Measurements from ENCODE around the gene TCF12.

Gene TCF12

DNA sequence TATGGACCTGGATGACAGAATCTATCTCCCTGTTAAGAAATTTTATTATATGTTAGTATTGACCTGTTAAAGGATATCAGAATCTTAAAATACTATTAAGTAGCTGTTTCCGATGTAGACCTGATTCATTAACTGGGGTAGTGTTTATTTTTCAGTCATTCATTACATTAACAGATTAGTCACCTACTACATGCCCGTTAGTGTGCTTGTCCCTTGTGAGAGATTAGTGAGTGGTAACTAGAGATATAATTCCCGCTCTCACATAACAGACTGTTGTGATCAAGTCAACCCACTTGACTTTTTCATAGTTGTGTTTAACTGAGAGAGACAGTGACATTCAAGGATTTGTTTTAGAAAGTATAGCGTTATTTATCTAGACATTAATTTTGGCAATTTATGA is 166.8 kb downstream of the TCF12 start:
- H3K9me3 ChIP-seq (ENCODE audit: insufficient read depth, low read length): no peaks in the 10 kb centered on the region
- H3K4me1 ChIP-seq (ENCODE audit: insufficient read depth, insufficient read length): no peaks in the 10 kb centered on the region
- no peak for DNase-seq (ENCODE audit: low read depth, low spot score)
- H3K9ac ChIP-seq (ENCODE audit: insufficient read length, low read depth): no peak overlapping the region
- H3K36me3 ChIP-seq (ENCODE audit: insufficient read depth, insufficient read length, low read length): no peaks in the 10 kb centered on the region
- no peaks in the 10 kb centered on the region for H3K27me3 ChIP-seq (ENCODE audit: insufficient read depth, insufficient read length)
- TF ChIP-seq YY1 (IDR thresholded peaks at IDR 0.05; ENCODE audit: insufficient read depth, insufficient read length) (no peak), ZNF274 (IDR thresholded peaks at IDR 0.05; ENCODE audit: low read depth, low read length) (no peak), SUZ12 (IDR thresholded peaks at IDR 0.05; ENCODE audit: extremely low read depth, insufficient read depth, insufficient read length) (no peak)
- H3K4me3 ChIP-seq (ENCODE audit: insufficient read length, low read depth): no peak overlapping the region

DNA sequence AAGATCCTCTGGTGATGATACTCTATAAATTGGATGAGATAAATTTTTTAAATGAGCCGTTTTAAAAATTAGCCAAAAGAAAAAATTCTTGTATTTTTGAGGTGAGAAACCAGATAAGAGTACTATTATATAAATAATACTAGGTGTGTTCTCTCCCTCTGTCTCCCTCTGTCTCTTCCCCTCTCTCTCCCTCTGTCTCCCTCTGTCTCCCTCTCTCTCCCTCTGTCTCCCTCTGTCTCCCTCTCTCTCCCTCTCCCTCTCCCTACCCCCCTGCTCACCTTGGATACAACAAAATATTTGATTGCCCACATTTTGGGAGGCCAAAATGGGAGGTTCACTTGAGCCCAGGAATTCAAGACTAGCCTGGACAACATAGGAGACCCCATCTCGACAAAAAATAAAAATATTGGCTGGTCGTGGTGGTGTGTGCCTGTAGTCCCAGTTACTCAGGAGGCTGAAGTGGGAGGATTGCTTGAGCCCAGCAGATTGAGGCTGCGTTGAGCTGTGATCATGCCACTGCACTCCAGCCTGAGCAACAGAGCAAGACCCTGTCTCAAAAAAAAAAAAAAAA is 168.5 kb downstream of the TCF12 start:
- Histone ChIP-seq H3K4me1 (ENCODE audit: insufficient read depth, insufficient read length) (no peaks in the 10 kb centered on the region), H3K4me3 (ENCODE audit: insufficient read length, low read depth) (no peak overlapping the region), H3K27me3 (ENCODE audit: insufficient read depth, insufficient read length) (no peaks in the 10 kb centered on the region), H3K9ac (ENCODE audit: insufficient read length, low read depth) (no peak overlapping the region), H3K36me3 (ENCODE audit: insufficient read depth, insufficient read length, low read length) (peaks cover 4% of the 10 kb centered on the region), H3K9me3 (ENCODE audit: insufficient read depth, low read length) (no peaks in the 10 kb centered on the region)
- no peak for DNase-seq (ENCODE audit: low read depth, low spot score)
- TF ChIP-seq YY1 (IDR thresholded peaks at IDR 0.05; ENCODE audit: insufficient read depth, insufficient read length): no peak
- TF ChIP-seq ZNF274 (IDR thresholded peaks at IDR 0.05; ENCODE audit: low read depth, low read length): no peak
- no peak for TF ChIP-seq SUZ12 (IDR thresholded peaks at IDR 0.05; ENCODE audit: extremely low read depth, insufficient read depth, insufficient read length)

DNA sequence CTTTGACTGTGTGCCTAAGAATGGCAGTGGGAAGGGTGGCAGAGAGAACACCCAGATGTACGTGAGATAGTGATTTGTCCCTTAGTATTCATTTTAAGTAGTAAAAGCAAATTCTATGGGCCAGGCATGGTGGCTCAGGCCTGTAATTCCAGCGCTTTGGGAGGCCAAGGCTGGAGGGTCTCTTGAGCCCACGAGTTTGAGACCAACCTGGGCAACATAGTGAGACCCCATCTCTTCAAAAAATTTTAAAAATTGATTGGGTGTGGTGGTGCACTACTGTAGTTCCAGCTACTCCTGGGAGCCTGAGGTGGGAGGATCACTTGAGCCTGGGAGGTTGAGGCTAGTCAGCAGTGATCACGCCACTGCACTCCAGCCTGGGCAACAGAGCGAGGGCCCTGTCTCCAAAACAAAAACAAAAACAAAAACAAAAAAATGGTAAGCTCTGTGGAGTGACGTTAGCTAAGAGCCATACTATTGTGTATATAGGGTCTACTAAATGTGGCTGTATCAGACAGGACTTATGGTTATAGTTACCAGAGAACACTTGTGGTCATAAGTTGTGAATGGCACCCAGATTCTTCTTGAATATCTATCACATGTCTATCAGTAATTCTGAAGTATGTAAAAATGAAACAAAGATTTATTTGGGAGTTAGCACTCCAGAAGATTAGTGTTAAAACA is 171.5 kb downstream of the TCF12 start:
- TF ChIP-seq ZNF274 (IDR thresholded peaks at IDR 0.05; ENCODE audit: low read depth, low read length): no peak
- TF ChIP-seq SUZ12 (IDR thresholded peaks at IDR 0.05; ENCODE audit: extremely low read depth, insufficient read depth, insufficient read length): no peak
- TF ChIP-seq YY1 (IDR thresholded peaks at IDR 0.05; ENCODE audit: insufficient read depth, insufficient read length): no peak
- Histone ChIP-seq H3K9ac (ENCODE audit: insufficient read length, low read depth) (no peak overlapping the region), H3K27me3 (ENCODE audit: insufficient read depth, insufficient read length) (no peaks in the 10 kb centered on the region), H3K4me1 (ENCODE audit: insufficient read depth, insufficient read length) (no peaks in the 10 kb centered on the region), H3K36me3 (ENCODE audit: insufficient read depth, insufficient read length, low read length) (peaks cover 6% of the 10 kb centered on the region), H3K9me3 (ENCODE audit: insufficient read depth, low read length) (no peaks in the 10 kb centered on the region), H3K4me3 (ENCODE audit: insufficient read length, low read depth) (no peak overlapping the region)
- DNase-seq (ENCODE audit: low read depth, low spot score): no peak

DNA sequence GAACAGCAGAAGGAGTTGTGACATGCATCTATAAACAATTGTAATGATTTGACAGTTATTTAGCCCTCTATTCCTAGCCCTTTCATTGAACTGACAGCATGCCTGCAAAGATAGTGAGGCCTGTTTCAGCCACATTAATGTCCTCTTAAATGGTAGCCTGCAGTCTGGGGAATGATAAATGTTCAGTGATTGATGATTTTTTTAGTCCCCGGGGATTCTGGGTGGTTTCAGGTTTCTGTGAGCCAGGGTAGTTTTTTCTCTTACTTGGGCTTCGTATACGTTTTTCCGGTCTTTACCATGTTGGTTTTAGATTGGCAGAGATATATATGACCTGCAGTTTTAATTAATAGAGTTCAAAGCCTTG is 172.0 kb downstream of the TCF12 start:
- no peaks in the 10 kb centered on the region for H3K9me3 ChIP-seq (ENCODE audit: insufficient read depth, low read length)
- no peak overlapping the region for H3K4me3 ChIP-seq (ENCODE audit: insufficient read length, low read depth)
- TF ChIP-seq SUZ12 (IDR thresholded peaks at IDR 0.05; ENCODE audit: extremely low read depth, insufficient read depth, insufficient read length): no peak
- no peak for TF ChIP-seq YY1 (IDR thresholded peaks at IDR 0.05; ENCODE audit: insufficient read depth, insufficient read length)
- TF ChIP-seq ZNF274 (IDR thresholded peaks at IDR 0.05; ENCODE audit: low read depth, low read length): no peak
- DNase-seq (ENCODE audit: low read depth, low spot score): no peak
- no peaks in the 10 kb centered on the region for H3K4me1 ChIP-seq (ENCODE audit: insufficient read depth, insufficient read length)
- no peaks in the 10 kb centered on the region for H3K27me3 ChIP-seq (ENCODE audit: insufficient read depth, insufficient read length)
- H3K9ac ChIP-seq (ENCODE audit: insufficient read length, low read depth): no peak overlapping the region
- H3K36me3 ChIP-seq (ENCODE audit: insufficient read depth, insufficient read length, low read length): peaks cover 6% of the 10 kb centered on the region

DNA sequence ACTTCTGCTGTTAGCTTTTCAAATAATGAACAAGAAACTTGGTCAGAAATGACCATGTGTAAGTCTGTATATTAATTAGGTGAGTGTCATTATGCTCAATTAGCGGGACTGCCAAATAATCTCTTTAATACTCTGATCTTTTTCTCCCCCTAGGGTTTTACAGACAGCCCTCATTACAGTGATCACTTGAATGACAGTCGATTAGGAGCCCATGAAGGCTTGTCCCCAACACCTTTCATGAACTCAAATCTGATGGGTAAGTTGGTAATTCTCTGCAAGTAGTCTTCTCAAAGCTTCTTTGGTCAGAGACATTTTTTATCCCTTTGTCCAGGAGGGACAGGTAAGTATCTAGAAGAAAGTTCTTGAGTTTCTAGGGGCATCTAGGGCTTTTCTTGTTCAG is 173.2 kb downstream of the TCF12 start:
- TF ChIP-seq SUZ12 (IDR thresholded peaks at IDR 0.05; ENCODE audit: extremely low read depth, insufficient read depth, insufficient read length) (no peak), YY1 (IDR thresholded peaks at IDR 0.05; ENCODE audit: insufficient read depth, insufficient read length) (no peak), ZNF274 (IDR thresholded peaks at IDR 0.05; ENCODE audit: low read depth, low read length) (no peak)
- H3K4me1 ChIP-seq (ENCODE audit: insufficient read depth, insufficient read length): no peaks in the 10 kb centered on the region

DNA sequence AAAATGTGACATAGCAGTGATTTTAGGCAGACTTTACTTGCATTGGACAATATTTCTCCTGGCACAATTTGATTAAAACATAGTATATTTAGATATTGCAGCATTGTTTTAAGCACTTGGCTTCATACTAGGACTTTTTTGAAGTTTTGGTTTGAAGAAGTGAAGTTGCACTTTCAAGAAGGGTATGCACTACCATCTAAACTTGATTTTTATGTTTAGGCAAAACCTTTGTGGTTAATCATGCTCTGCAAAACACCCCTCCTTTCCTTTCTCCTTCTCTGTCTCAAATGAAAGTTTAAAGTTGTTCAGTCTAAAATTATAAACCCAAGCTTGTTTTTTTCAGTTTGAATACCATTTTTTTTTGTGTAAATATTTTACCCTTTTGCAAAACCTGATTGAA is 173.8 kb downstream of the TCF12 start:
- no peak for TF ChIP-seq YY1 (IDR thresholded peaks at IDR 0.05; ENCODE audit: insufficient read depth, insufficient read length)
- TF ChIP-seq ZNF274 (IDR thresholded peaks at IDR 0.05; ENCODE audit: low read depth, low read length): no peak
- no peaks in the 10 kb centered on the region for H3K9me3 ChIP-seq (ENCODE audit: insufficient read depth, low read length)
- H3K27me3 ChIP-seq (ENCODE audit: insufficient read depth, insufficient read length): no peaks in the 10 kb centered on the region
- no peak overlapping the region for H3K9ac ChIP-seq (ENCODE audit: insufficient read length, low read depth)
- H3K4me1 ChIP-seq (ENCODE audit: insufficient read depth, insufficient read length): no peaks in the 10 kb centered on the region
- H3K36me3 ChIP-seq (ENCODE audit: insufficient read depth, insufficient read length, low read length): peaks cover 6% of the 10 kb centered on the region
- no peak overlapping the region for H3K4me3 ChIP-seq (ENCODE audit: insufficient read length, low read depth)
- no peak for DNase-seq (ENCODE audit: low read depth, low spot score)

More for the DNA sequence above, 173.2 kb downstream of the TCF12 start:
- no peaks in the 10 kb centered on the region for H3K27me3 ChIP-seq (ENCODE audit: insufficient read depth, insufficient read length)
- no peak for DNase-seq (ENCODE audit: low read depth, low spot score)
- no peak overlapping the region for H3K4me3 ChIP-seq (ENCODE audit: insufficient read length, low read depth)
- H3K9ac ChIP-seq (ENCODE audit: insufficient read length, low read depth): no peak overlapping the region
- H3K9me3 ChIP-seq (ENCODE audit: insufficient read depth, low read length): no peaks in the 10 kb centered on the region
- H3K36me3 ChIP-seq (ENCODE audit: insufficient read depth, insufficient read length, low read length): peaks cover 6% of the 10 kb centered on the region

DNA sequence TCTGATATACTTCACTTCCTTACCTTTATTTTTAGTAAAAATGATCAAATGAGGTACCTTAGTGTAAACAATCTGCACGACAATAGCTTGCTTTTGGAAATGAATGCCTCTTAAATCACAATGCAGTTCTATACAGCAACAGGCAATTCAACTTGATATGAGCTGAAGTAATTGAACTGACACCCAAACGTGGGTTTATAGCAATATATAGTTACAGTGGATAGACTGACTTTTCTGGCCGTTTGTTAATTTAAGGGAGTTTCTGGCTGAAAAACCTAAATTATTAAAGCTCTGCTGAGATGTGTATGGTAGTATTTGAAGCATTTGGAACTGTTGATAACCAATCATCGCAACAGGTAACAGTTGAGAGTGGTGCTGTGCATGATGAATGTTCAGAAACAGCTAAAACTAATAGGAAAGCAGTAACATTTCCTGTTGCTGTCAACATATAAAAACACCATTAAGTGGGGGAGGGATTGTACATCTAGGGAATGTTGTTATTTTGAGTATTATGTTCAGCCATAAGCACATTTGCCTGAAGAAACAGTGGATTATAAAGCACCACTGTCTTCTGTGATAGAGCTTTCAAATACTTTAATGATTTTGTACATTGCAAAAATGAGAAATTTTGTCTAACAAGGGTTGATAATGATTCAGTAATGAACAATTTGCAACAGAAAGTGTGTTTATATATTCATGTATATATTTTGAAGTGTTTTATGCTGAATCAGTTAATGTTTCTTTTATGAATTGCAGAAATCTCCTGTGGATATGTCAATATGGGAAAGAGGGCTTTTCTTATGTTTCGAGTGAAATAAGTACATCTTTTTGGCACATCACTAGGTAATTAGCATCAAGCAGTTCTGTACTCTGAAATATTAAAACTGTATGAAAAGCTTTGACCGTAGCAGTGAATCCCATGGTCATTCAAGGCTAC is 176.1 kb downstream of the TCF12 start:
- H3K9me3 ChIP-seq (ENCODE audit: insufficient read depth, low read length): no peaks in the 10 kb centered on the region

More for the DNA sequence above, 176.1 kb downstream of the TCF12 start:
- H3K4me3 ChIP-seq (ENCODE audit: insufficient read length, low read depth): no peak overlapping the region
- no peak for DNase-seq (ENCODE audit: low read depth, low spot score)
- TF ChIP-seq ZNF274 (IDR thresholded peaks at IDR 0.05; ENCODE audit: low read depth, low read length): no peak
- TF ChIP-seq YY1 (IDR thresholded peaks at IDR 0.05; ENCODE audit: insufficient read depth, insufficient read length): no peak
- TF ChIP-seq SUZ12 (IDR thresholded peaks at IDR 0.05; ENCODE audit: extremely low read depth, insufficient read depth, insufficient read length): no peak
- H3K27me3 ChIP-seq (ENCODE audit: insufficient read depth, insufficient read length): no peaks in the 10 kb centered on the region
- H3K9ac ChIP-seq (ENCODE audit: insufficient read length, low read depth): no peak overlapping the region
- H3K36me3 ChIP-seq (ENCODE audit: insufficient read depth, insufficient read length, low read length): peaks cover 6% of the 10 kb centered on the region
- H3K4me1 ChIP-seq (ENCODE audit: insufficient read depth, insufficient read length): no peaks in the 10 kb centered on the region
